K562 (cell line): ENCODE data around the gene CCDC85B. TPM values are rescaled to one million over a fixed set of nuclear protein-coding genes. Genes with fewer than 3 reads are reported as not detected.

Source experiments
- ATAC-seq: fragments of 200-7000 bp; cut with Tn5 transposase; 3 replicates; pipeline ENCODE4 v1.9.1; 2020; ENCODE audit warnings: moderate library complexity
- BruUV-seq: library from RNA; stranded (reverse); fragments of 400-500 nt; replicated peaks from 2 replicates; lab custom pipeline; 2021; lab: Mats Ljungman, UMichigan
- CTCF ChIA-PET: fragments of 300-600 bp; formaldehyde crosslinking; extraction: SDS; loops from one replicate; lab custom pipeline; 2021; ENCODE audit warnings: low intra/inter-chr PET ratio; lab: Yijun Ruan, JAX
- POLR2A ChIA-PET: fragments of 300-600, 350-650 bp; sonication (Branson Sonifier 250); formaldehyde crosslinking; extraction: SDS; loops from one replicate; lab custom pipeline; 2021; ENCODE audit warnings: antibody characterized with exemption, inconsistent platforms; lab: Yijun Ruan, JAX
- DNase-seq, 4 experiments: peaks; one replicate each; pipeline versions ENCODE4 v3.0.0 to v3.0.0-alpha.2; 2011 to 2018; ENCODE audit warnings: low spot score in 3 of 4, mixed read lengths in 3 of 4; ENCODE audit errors: extremely low read depth in 1 of 4
- FAIRE-seq: peaks from 2 replicates; lab custom pipeline; 2011; peaks lifted over from hg19 to GRCh38; lab: Jason Lieb, UNC
- H2AFZ ChIP-seq: 2 replicates; pipeline ENCODE4 v1.6.0; 2011; ENCODE audit warnings: low read depth, low read length, control low read depth, inconsistent platforms
- H3K27ac ChIP-seq: fragments of 200-600 bp; 3 replicates; pipeline ENCODE4 v1.8.0; 2011; ENCODE audit warnings: low read depth, mild to moderate bottlenecking, control low read depth, inconsistent platforms, low read length, moderate library complexity, mixed read lengths; ENCODE audit errors: extremely low read depth
- H3K27me3 ChIP-seq, 2 experiments: fragments of 300-600 bp in 1 of 2; 2 replicates in 1 of 2; 3 replicates in 1 of 2; pipeline versions ENCODE4 v1.6.0 to v1.8.0; 2011; ENCODE audit warnings: inconsistent platforms in 2 of 2, low read length in 2 of 2, mild to moderate bottlenecking in 1 of 2, mixed read lengths in 1 of 2, moderate library complexity in 1 of 2; ENCODE audit not compliant: control insufficient read depth in 2 of 2, insufficient read depth in 2 of 2
- H3K36me3 ChIP-seq: fragments of 300-600 bp; 3 replicates; pipeline ENCODE4 v1.8.0; 2011; ENCODE audit warnings: mild to moderate bottlenecking, low read length, inconsistent platforms; ENCODE audit not compliant: control insufficient read depth, insufficient read depth
- H3K4me1 ChIP-seq, 2 experiments: fragments of 200-600 bp in 1 of 2; replicated peaks in 1 of 2; 2 replicates in 1 of 2; 3 replicates in 1 of 2; pipeline versions ENCODE4 v1.5.1 to v1.8.0; 2011; ENCODE audit warnings: inconsistent platforms in 2 of 2, low read length in 2 of 2, mild to moderate bottlenecking in 1 of 2, mixed read lengths in 1 of 2, moderate library complexity in 1 of 2; ENCODE audit not compliant: control insufficient read depth in 2 of 2, insufficient read depth in 2 of 2
- H3K4me2 ChIP-seq: 2 replicates; pipeline ENCODE4 v1.6.1; 2011; ENCODE audit warnings: low read length, control low read depth, inconsistent platforms, mixed read lengths; ENCODE audit not compliant: insufficient read depth
- H3K4me3 ChIP-seq: fragments of 200-600 bp; sonication (generic), shearing (Covaris generic); 2 replicates; pipeline ENCODE4 v1.5.1; 2016; ENCODE audit warnings: control low read depth, inconsistent platforms
- H3K79me2 ChIP-seq: fragments of 200-600 bp; 3 replicates; pipeline ENCODE4 v1.8.0; 2011; ENCODE audit warnings: low read length, inconsistent platforms; ENCODE audit not compliant: control insufficient read depth, insufficient read depth
- H3K9ac ChIP-seq, 2 experiments: 2 replicates each; pipeline versions ENCODE4 v1.6.0 to v1.6.1; 2011; ENCODE audit warnings: low read depth in 2 of 2, low read length in 2 of 2, control low read depth in 1 of 2, inconsistent platforms in 1 of 2, mild to moderate bottlenecking in 1 of 2, mixed read lengths in 1 of 2; ENCODE audit not compliant: insufficient read depth in 1 of 2
- H3K9me1 ChIP-seq: one replicate; pipeline ENCODE4 v1.6.0; 2011; ENCODE audit warnings: inconsistent platforms, mild to moderate bottlenecking, low read length, moderate library complexity; ENCODE audit not compliant: control insufficient read depth, insufficient read depth
- H3K9me3 ChIP-seq: replicated peaks from 2 replicates; pipeline ENCODE4 v1.5.1; 2011; ENCODE audit warnings: low read depth, low read length, inconsistent platforms; ENCODE audit not compliant: control insufficient read depth, insufficient read depth
- H4K20me1 ChIP-seq: replicated peaks from 2 replicates; pipeline ENCODE4 v1.6.1; 2011; ENCODE audit warnings: low read length, inconsistent platforms, mixed read lengths; ENCODE audit not compliant: control insufficient read depth, insufficient read depth
- EHMT2 ChIP-seq: fragments of 450-650 bp; IDR thresholded peaks from 2 replicates; pipeline ENCODE4 v1.6.1; 2018; ENCODE audit warnings: antibody characterized with exemption
- ELK3 ChIP-seq: fragments of 450-650 bp; formaldehyde crosslinking; IDR thresholded peaks from 2 replicates; pipeline ENCODE4 v1.4.0; 2020; ENCODE audit warnings: mild to moderate bottlenecking
- FOXO4 ChIP-seq: fragments of 450-650 bp; formaldehyde crosslinking; IDR thresholded peaks from 2 replicates; pipeline ENCODE4 v1.4.0; 2020; ENCODE audit warnings: mild to moderate bottlenecking, moderate library complexity
- GABPB1 ChIP-seq: sonication (generic); formaldehyde crosslinking; IDR thresholded peaks from 2 replicates; pipeline ENCODE4 v1.8.0; 2022; ENCODE audit warnings: mild to moderate bottlenecking, missing genetic modification reagents
- NFRKB ChIP-seq: fragments of 450-650 bp; IDR thresholded peaks from 2 replicates; pipeline ENCODE4 v1.6.1; 2016; ENCODE audit warnings: low read depth
- NR4A1 ChIP-seq, 2 experiments: fragments of 250-450 bp in 1 of 2; fragments of 450-650 bp in 1 of 2; sonication (Bioruptor Pico) in 1 of 2; IDR thresholded peaks; 2 replicates each; pipeline versions ENCODE4 v1.4.0 to v1.6.1; 2016 to 2020; ENCODE audit warnings: mild to moderate bottlenecking in 2 of 2, missing compliant biosample characterization in 1 of 2, missing genetic modification characterization in 1 of 2, moderate library complexity in 1 of 2
- PHB2 ChIP-seq: fragments of 450-650 bp; IDR thresholded peaks from 2 replicates; pipeline ENCODE4 v1.6.1; 2017; ENCODE audit warnings: low read depth
- POLR2A ChIP-seq: fragments of 450-650 bp; conservative IDR thresholded peaks from 2 replicates; pipeline ENCODE4 v1.6.1; 2016
- PRMT5 ChIP-seq: sonication (generic); formaldehyde crosslinking; IDR thresholded peaks from 2 replicates; pipeline ENCODE4 v1.5.0; 2020; ENCODE audit warnings: missing genetic modification reagents
- SOX6 ChIP-seq: fragments of 450-650 bp; IDR thresholded peaks from 2 replicates; pipeline ENCODE4 v1.6.1; 2014; ENCODE audit warnings: mild to moderate bottlenecking
- SUPT5H ChIP-seq: fragments of 450-650 bp; IDR thresholded peaks from 2 replicates; pipeline ENCODE4 v1.6.1; 2016
- TRIM25 ChIP-seq: fragments of 450-650 bp; IDR thresholded peaks from 2 replicates; pipeline ENCODE4 v1.7.0; 2016; ENCODE audit warnings: borderline replicate concordance
- XRCC4 ChIP-seq: IDR thresholded peaks from one replicate; pipeline ENCODE4 v1.6.1; 2011; ENCODE audit not compliant: insufficient read depth, insufficient read length; ENCODE audit errors: extremely low read depth
- ZNF184 ChIP-seq: sonication (generic); formaldehyde crosslinking; IDR thresholded peaks from 2 replicates; pipeline ENCODE4 v1.5.0; 2020; ENCODE audit warnings: missing genetic modification reagents
- ZNF212 ChIP-seq: fragments of 450-650 bp; formaldehyde crosslinking; IDR thresholded peaks from 2 replicates; pipeline ENCODE4 v1.4.0; 2020; ENCODE audit warnings: mild to moderate bottlenecking
- WGBS: fragments of 100-300 bp; shearing (Covaris generic); methylation state at CpG from one replicate; pipeline ENCODE4 v1.1.6; 2016; ENCODE audit warnings: low coverage, mixed read lengths; ENCODE audit not compliant: insufficient coverage; ENCODE audit errors: missing lambda C conversion rate; 5-methylcytosine and 5-hydroxymethylcytosine counted together
- in situ Hi-C: fragments of 300-500 bp; cut with MboI; formaldehyde crosslinking; loops from 4 replicates; pipeline ENCODE4 v1.15.0; 2018; ENCODE audit warnings: inconsistent platforms, mixed read lengths
- intact Hi-C: fragments of 100-400 bp; cut with micrococcal nuclease; formaldehyde crosslinking; loops from 2 replicates; pipeline ENCODE4 v1.14.2; 2022
- polyA plus RNA-seq, 8 experiments: library from polyadenylated mRNA; depleted of rRNA in 4 of 8; stranded (reverse) in 5 of 8; unstranded in 3 of 8; fragments of >200 nt; fragmentation: Nextera tagmentation in 2 of 8; fragmentation: Illumina TruSeq in 1 of 8; extraction: Ambion mirVana in 2 of 8; extraction: Trizol in 1 of 8; gene quantifications; 2 replicates each; pipeline versions ENCODE4 v1.2.1 to v1.2.3, GENCODE V29; 2011 to 2014; ENCODE audit warnings: inconsistent platforms in 1 of 8, missing spikeins in 1 of 8
- total RNA-seq, 7 experiments: library from RNA; depleted of rRNA in 6 of 7; stranded (reverse); fragments of >200 nt in 6 of 7; fragmentation: Illumina TruSeq in 2 of 7; extraction: Trizol in 2 of 7; gene quantifications; 2 replicates each; pipeline versions ENCODE4 v1.2.1 to v1.2.3, GENCODE V29; 2011 to 2021; ENCODE audit warnings: low replicate concordance in 1 of 7
- TF ChIP-seq, protein P1 (sequence below): fragments of 250-450 bp; sonication (Bioruptor Pico); IDR thresholded peaks from 2 replicates; pipeline ENCODE4 v1.5.1; 2021; ENCODE audit warnings: mild to moderate bottlenecking

Gene CCDC85B
- total and polyA plus RNA-seq, 9 of the 15 experiments (the other 6 are each of a cell fraction or from before 2014, with no cell fraction given): 0.14 to 138 (median 6.2) TPM

DNA sequence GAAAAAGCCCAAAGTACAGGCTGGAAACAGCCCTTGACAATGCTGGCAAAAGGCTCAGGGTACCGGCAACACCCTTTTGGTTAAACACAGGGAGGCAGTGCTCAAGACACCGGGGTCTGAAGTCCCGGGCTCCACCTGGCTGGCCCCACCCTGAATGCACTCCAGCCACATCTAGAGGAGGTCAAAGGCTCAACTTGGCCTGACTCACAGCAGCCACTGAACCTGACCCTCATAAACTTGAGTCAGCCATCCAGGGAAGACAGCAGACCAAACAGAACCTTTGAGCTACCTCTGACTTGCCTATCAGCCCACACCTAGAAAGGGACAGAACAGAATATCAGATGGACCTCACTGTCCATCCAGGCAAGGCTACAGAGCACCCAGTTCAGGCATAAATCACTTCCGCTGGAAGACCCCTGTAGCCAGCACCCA, 36.3 kb upstream of the CCDC85B start:
- H3K4me2 ChIP-seq: no peak overlapping the region
- H3K9me3 ChIP-seq: peaks cover 7% of the 10 kb centered on the region; the same call in 1 of the 2 replicates
- peaks cover 22% of the 10 kb centered on the region for H4K20me1 ChIP-seq
- in situ Hi-C loops: no loop called here
- WGBS: 91% methylated on average over 4 of the region's 4 CpGs
- H3K4me3 ChIP-seq: no peak overlapping the region
- H3K36me3 ChIP-seq: peaks cover 56% of the 10 kb centered on the region
- DNase-seq (no peak), ATAC-seq (no peak), FAIRE-seq (no peak)
- H3K9me1 ChIP-seq: peaks cover 11% of the 10 kb centered on the region
- no TSS peak for BruUV-seq
- intact Hi-C loops: no loop called here
- H3K27me3 ChIP-seq: no peaks in the 10 kb centered on the region
- peaks cover 4 to 46% of the 10 kb centered on the region in 2 experiments; a peak in 3 of 5 replicates for H3K4me1 ChIP-seq
- ChIA-PET CTCF (no interaction called here), POLR2A (interaction anchor here (0.6 to 0.8 kb wide), 2 partner anchors 15 to 52 kb away, joined by 3 to 7 read pairs; no protein-coding TSS in a partner anchor)
- peaks cover 45% of the 10 kb centered on the region for H3K79me2 ChIP-seq
- no peak overlapping the region for H3K9ac ChIP-seq
- H2AFZ ChIP-seq: no peak overlapping the region
- H3K27ac ChIP-seq: no peak overlapping the region
- TF ChIP-seq TRIM25 (no peak), SUPT5H (0 out of 2 replicates have a peak, but pooled peaks have one; percentile 10), ELK3 (CRISPR knock-in tag) (no peak), POLR2A (peak; percentile 20; the same call in 1 of the 2 replicates), PRMT5 (no peak), SOX6 (no peak), EHMT2 (no peak), PHB2 (no peak), NFRKB (no peak), GABPB1 (CRISPR knock-in tag) (peak; percentile 33; the same call in 1 of the 2 replicates), NR4A1 (CRISPR knock-in tag; IDR thresholded peaks at IDR 0.05) (no peak), NR4A1 (tag; IDR thresholded peaks at IDR 0.05) (no peak), ZNF212 (no peak), ZNF184 (CRISPR knock-in tag) (no peak), XRCC4 (no peak), FOXO4 (no peak)
- TF ChIP-seq, protein P1, sequence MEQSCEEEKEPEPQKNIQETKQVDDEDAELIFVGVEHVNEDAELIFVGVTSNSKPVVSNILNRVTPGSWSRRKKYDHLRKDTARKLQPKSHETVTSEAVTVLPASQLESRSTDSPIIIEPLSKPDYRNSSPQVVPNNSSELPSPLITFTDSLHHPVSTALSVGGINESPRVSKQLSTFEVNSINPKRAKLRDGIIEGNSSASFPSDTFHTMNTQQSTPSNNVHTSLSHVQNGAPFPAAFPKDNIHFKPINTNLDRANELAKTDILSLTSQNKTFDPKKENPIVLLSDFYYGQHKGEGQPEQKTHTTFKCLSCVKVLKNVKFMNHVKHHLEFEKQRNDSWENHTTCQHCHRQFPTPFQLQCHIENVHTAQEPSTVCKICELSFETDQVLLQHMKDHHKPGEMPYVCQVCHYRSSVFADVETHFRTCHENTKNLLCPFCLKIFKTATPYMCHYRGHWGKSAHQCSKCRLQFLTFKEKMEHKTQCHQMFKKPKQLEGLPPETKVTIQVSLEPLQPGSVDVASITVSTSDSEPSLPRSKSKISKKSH: no peak
